Measurements from ENCODE around the gene C3orf85.

DNA sequence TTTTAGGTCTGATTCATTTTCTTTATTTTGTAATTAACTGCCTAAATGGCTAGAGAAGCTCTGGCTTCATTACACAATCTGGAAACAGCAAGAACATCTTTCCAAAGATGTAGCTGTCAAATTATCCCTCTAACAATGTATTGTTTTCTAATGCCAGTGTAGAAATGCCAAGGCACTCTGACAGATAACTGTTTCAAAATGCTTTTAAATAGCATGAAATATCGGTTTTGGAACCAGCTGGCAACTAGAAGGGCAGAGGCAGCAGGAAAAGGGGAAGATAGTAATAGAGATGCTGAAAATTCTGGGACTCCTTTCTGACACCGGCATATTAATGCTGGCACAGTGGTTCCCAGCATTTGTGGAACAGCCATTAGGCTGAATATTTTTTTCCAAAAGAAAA lies 44.7 kb upstream of the C3orf85 start:
- TF ChIP-seq, protein P1, sequence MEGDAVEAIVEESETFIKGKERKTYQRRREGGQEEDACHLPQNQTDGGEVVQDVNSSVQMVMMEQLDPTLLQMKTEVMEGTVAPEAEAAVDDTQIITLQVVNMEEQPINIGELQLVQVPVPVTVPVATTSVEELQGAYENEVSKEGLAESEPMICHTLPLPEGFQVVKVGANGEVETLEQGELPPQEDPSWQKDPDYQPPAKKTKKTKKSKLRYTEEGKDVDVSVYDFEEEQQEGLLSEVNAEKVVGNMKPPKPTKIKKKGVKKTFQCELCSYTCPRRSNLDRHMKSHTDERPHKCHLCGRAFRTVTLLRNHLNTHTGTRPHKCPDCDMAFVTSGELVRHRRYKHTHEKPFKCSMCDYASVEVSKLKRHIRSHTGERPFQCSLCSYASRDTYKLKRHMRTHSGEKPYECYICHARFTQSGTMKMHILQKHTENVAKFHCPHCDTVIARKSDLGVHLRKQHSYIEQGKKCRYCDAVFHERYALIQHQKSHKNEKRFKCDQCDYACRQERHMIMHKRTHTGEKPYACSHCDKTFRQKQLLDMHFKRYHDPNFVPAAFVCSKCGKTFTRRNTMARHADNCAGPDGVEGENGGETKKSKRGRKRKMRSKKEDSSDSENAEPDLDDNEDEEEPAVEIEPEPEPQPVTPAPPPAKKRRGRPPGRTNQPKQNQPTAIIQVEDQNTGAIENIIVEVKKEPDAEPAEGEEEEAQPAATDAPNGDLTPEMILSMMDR (IDR thresholded peaks at IDR 0.05): no peak
- TF ChIP-seq POLR2A (IDR thresholded peaks at IDR 0.05): no peak
